HEK293T (cell line): Measurements from ENCODE around the gene NPBWR2.

ENCODE experiments used
- ARNT ChIP-seq: fragments of 450-650 bp; IDR thresholded peaks from 2 replicates; pipeline ENCODE4 v1.6.1; 2017; ENCODE audit warnings: mild to moderate bottlenecking
- ELF4 ChIP-seq: fragments of 450-650 bp; IDR thresholded peaks from 2 replicates; pipeline ENCODE4 v1.6.1; 2017; ENCODE audit warnings: antibody characterized with exemption
- L3MBTL2 ChIP-seq: fragments of 450-650 bp; conservative IDR thresholded peaks from 2 replicates; pipeline ENCODE4 v1.6.1; 2016; ENCODE audit warnings: mild to moderate bottlenecking
- ZNF384 ChIP-seq: fragments of 450-650 bp; IDR thresholded peaks from 2 replicates; pipeline ENCODE4 v1.6.1; 2016

DNA sequence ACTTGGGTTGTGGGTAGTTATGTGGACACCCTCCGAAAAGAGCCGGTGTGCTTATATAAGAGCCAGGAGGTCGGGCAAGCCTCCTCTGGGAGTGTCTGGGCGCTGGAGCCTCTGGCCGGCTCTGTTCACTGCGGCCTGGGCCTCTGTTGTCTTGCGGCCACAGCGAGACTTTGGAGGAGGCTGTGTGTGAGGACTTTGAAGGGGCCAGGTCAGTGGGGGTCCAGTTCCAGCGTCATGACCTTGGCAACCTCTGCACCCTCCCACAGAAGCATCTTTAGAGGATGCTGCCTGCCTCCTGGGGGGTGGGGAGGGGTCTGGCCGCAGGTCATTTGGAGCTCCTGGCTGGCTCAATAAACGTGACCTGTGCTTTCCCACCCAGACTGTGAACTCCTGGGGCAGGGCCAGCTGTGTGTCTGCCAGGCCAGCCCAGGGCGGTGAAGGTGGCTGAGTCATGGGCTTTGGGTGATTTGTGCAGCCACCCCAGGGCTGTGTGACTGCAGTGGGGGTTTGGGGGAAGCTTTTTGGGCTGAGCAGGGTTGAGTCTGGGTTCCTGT lies 43.1 kb downstream of the NPBWR2 start:
- no peak for TF ChIP-seq ZNF384
- no peak for TF ChIP-seq ELF4
- no peak for TF ChIP-seq ARNT
- TF ChIP-seq L3MBTL2 = no peak
